Uterus (tissue), 4 donors: ENCODE results near the gene P2RY14. TPM values are rescaled to one million over a fixed set of nuclear protein-coding genes. Genes with fewer than 3 reads are reported as not detected.

Source experiments
- DNase-seq, 2 donors: peaks; one replicate each; pipeline ENCODE4 v3.0.0-alpha.2; 2019 to 2020
- H3K27ac ChIP-seq, 2 donors: fragments of 200-600 bp; sonication (generic); 1 replicate in 1 of 2; 2 replicates in 1 of 2; pipeline ENCODE4 v1.5.1; 2016 to 2018
- H3K27me3 ChIP-seq, 2 donors: fragments of 200-600 bp; sonication (generic); one replicate each; pipeline ENCODE4 v1.5.1; 2018 to 2019; ENCODE audit warnings: control low read depth in 1 of 2
- H3K36me3 ChIP-seq, 2 donors: fragments of 200-600 bp; sonication (generic); one replicate each; pipeline ENCODE4 v1.5.1; 2019; ENCODE audit warnings: control low read depth in 1 of 2
- H3K4me1 ChIP-seq, 2 donors: fragments of 200-600 bp; sonication (generic); one replicate each; pipeline ENCODE4 v1.5.1; 2018 to 2019; ENCODE audit warnings: control low read depth in 1 of 2
- H3K4me3 ChIP-seq, 2 donors: fragments of 200-600 bp; sonication (generic); 1 replicate in 1 of 2; 2 replicates in 1 of 2; pipeline ENCODE4 v1.5.1; 2018 to 2019; ENCODE audit warnings: mild to moderate bottlenecking in 1 of 2
- H3K9me3 ChIP-seq, 2 donors: fragments of 200-600 bp; sonication (generic); one replicate each; pipeline ENCODE4 v1.5.1; 2019; ENCODE audit warnings: control low read depth in 1 of 2
- CTCF ChIP-seq, 4 experiments: fragments of 200-600 bp in 2 of 4; fragments of 450-650 bp in 2 of 4; sonication (generic) in 2 of 4; IDR thresholded peaks; one replicate each; pipeline ENCODE4 v1.5.1; 2016 to 2019; ENCODE audit warnings: antibody characterized with exemption in 4 of 4, mild to moderate bottlenecking in 2 of 4, moderate library complexity in 1 of 4
- POLR2A ChIP-seq, 2 donors: fragments of 450-650 bp; IDR thresholded peaks; one replicate each; pipeline ENCODE4 v1.6.1; 2016; ENCODE audit warnings: antibody characterized with exemption in 2 of 2, mild to moderate bottlenecking in 1 of 2, moderate library complexity in 1 of 2
- intact Hi-C: fragments of 100-400 bp; cut with DNase I; formaldehyde crosslinking; loops from one replicate; pipeline ENCODE4 v1.15.1; 2023; ENCODE audit warnings: low total_unique reads
- total RNA-seq, 4 donors: library from RNA; depleted of rRNA in 3 of 4; stranded (reverse); fragments of >200 nt in 3 of 4; gene quantifications; one replicate each; pipeline versions ENCODE4 v1.1.0 to v1.2.4, GENCODE V29; 2014 to 2023
- donor health status: DM: yes; HTN: yes; CAD: no.

Gene P2RY14
- total RNA-seq, 4 donors from 2014 or later, result 0.51 to 2.6 (median 0.61) TPM

GRCh38 chr3:151197981-151198767 is 80.2 kb downstream of the P2RY14 start:
- Histone ChIP-seq H3K9me3 (no peaks in the 10 kb centered on the region), H3K4me1 (no peaks in the 10 kb centered on the region), H3K36me3 (no peaks in the 10 kb centered on the region), H3K4me3 (no peak overlapping the region), H3K27ac (no peak overlapping the region), H3K27me3 (no peaks in the 10 kb centered on the region)
- no peak for TF ChIP-seq POLR2A (IDR thresholded peaks at IDR 0.05)
- no peak for TF ChIP-seq CTCF (IDR thresholded peaks at IDR 0.05)
- no peak for DNase-seq
- intact Hi-C loops, result no loop called here

GRCh38 chr3:151197228-151197627 is 81.1 kb downstream of the P2RY14 start:
- no peaks in the 10 kb centered on the region for H3K36me3 ChIP-seq
- no peaks in the 10 kb centered on the region for H3K27me3 ChIP-seq
- TF ChIP-seq CTCF (IDR thresholded peaks at IDR 0.05) (no peak), POLR2A (IDR thresholded peaks at IDR 0.05) (no peak)
- DNase-seq, result no peak
- H3K9me3 ChIP-seq, result no peaks in the 10 kb centered on the region
- H3K4me3 ChIP-seq, result no peak overlapping the region
- no peaks in the 10 kb centered on the region for H3K4me1 ChIP-seq
- intact Hi-C loops, result no loop called here
- H3K27ac ChIP-seq, result no peak overlapping the region

- TF ChIP-seq POLR2A (IDR thresholded peaks at IDR 0.05), result no peak
- no peak for TF ChIP-seq CTCF (IDR thresholded peaks at IDR 0.05)
- no peaks in the 10 kb centered on the region for H3K36me3 ChIP-seq
- intact Hi-C loops, result no loop called here
Measured at GRCh38 chr3:151196434-151196833, 81.9 kb downstream of the P2RY14 start.

GRCh38 chr3:151195826-151196225 is 82.5 kb downstream of the P2RY14 start:
- Histone ChIP-seq H3K36me3 (no peaks in the 10 kb centered on the region), H3K27me3 (no peaks in the 10 kb centered on the region), H3K9me3 (no peaks in the 10 kb centered on the region), H3K4me3 (no peak overlapping the region), H3K4me1 (no peaks in the 10 kb centered on the region), H3K27ac (no peak overlapping the region)
- TF ChIP-seq CTCF (IDR thresholded peaks at IDR 0.05) (no peak), POLR2A (IDR thresholded peaks at IDR 0.05) (no peak)
- DNase-seq, result no peak
- intact Hi-C loops, result no loop called here

More at GRCh38 chr3:151196434-151196833, 81.9 kb downstream of the P2RY14 start:
- Histone ChIP-seq H3K4me1 (no peaks in the 10 kb centered on the region), H3K27me3 (no peaks in the 10 kb centered on the region), H3K27ac (no peak overlapping the region), H3K9me3 (no peaks in the 10 kb centered on the region), H3K4me3 (no peak overlapping the region)
- DNase-seq, result no peak

GRCh38 chr3:151192545-151192944 is 85.8 kb downstream of the P2RY14 start:
- H3K27me3 ChIP-seq, result no peaks in the 10 kb centered on the region
- intact Hi-C loops, result no loop called here
- TF ChIP-seq CTCF (IDR thresholded peaks at IDR 0.05) (no peak), POLR2A (IDR thresholded peaks at IDR 0.05) (no peak)
- H3K27ac ChIP-seq, result no peak overlapping the region
- DNase-seq, result no peak
- H3K4me3 ChIP-seq, result no peak overlapping the region
- H3K9me3 ChIP-seq, result no peaks in the 10 kb centered on the region
- no peaks in the 10 kb centered on the region for H3K36me3 ChIP-seq
- H3K4me1 ChIP-seq, result no peaks in the 10 kb centered on the region
